Inferior parietal cortex (tissue), 1 donor: ENCODE results near the gene ADGRB2.
A peak's percentile ranks its signal among the peaks of the same experiment; 100 is the strongest.

ENCODE experiments used
- DNase-seq: peaks from one replicate; pipeline ENCODE4 v3.0.0-alpha.2; 2016; ENCODE audit errors: extremely low spot score

The ADGRB2 gene

GRCh38 chr1:31749785-31750735 lies 14.1 kb downstream of the ADGRB2 start:
- DNase-seq, result no peak

- DNase-seq, result no peak
Measured at GRCh38 chr1:31748365-31748764, 15.8 kb downstream of the ADGRB2 start.

GRCh38 chr1:31747304-31747703 lies 16.8 kb downstream of the ADGRB2 start:
- no peak for DNase-seq

- DNase-seq, result no peak
Measured at GRCh38 chr1:31746687-31747086, 17.5 kb downstream of the ADGRB2 start.

GRCh38 chr1:31745946-31746670 lies 18.0 kb downstream of the ADGRB2 start:
- no peak for DNase-seq

GRCh38 chr1:31745096-31745945 lies 18.8 kb downstream of the ADGRB2 start:
- DNase-seq, result peak; percentile 71

- no peak for DNase-seq
Measured at GRCh38 chr1:31744165-31744888, 19.8 kb downstream of the ADGRB2 start.

GRCh38 chr1:31742462-31743212 lies 21.5 kb downstream of the ADGRB2 start:
- no peak for DNase-seq

- no peak for DNase-seq
Measured at GRCh38 chr1:31739346-31739745, 24.8 kb downstream of the ADGRB2 start.

GRCh38 chr1:31736675-31737074 lies 27.5 kb downstream of the ADGRB2 start:
- no peak for DNase-seq

- DNase-seq, result no peak
Measured at GRCh38 chr1:31735571-31735970, 28.6 kb downstream of the ADGRB2 start.

GRCh38 chr1:31734582-31735107 lies 29.5 kb downstream of the ADGRB2 start:
- DNase-seq, result no peak

- no peak for DNase-seq
Measured at GRCh38 chr1:31733389-31734219, 30.5 kb downstream of the ADGRB2 start.

GRCh38 chr1:31732751-31733289 lies 31.3 kb downstream of the ADGRB2 start:
- DNase-seq, result no peak

- DNase-seq, result no peak
Measured at GRCh38 chr1:31732343-31732742, 31.8 kb downstream of the ADGRB2 start.

GRCh38 chr1:31731049-31731565 lies 33.0 kb downstream of the ADGRB2 start:
- DNase-seq, result no peak

GRCh38 chr1:31730336-31731048 lies 33.6 kb downstream of the ADGRB2 start:
- no peak for DNase-seq

GRCh38 chr1:31727849-31728248 lies 36.3 kb downstream of the ADGRB2 start:
- no peak for DNase-seq
